ENCODE data around the gene CFAP92. TPM values are rescaled to one million over a fixed set of nuclear protein-coding genes. Genes with fewer than 3 reads are reported as not detected.

CFAP92 gene
- total RNA-seq, 1 donor from 2014 or later, result not detected

GRCh38 chr3:128911911-128912310 is 82.0 kb downstream of the CFAP92 start:
- Mint-ChIP-seq H3K9me3 (no peaks in the 10 kb centered on the region), H3K36me3 (ENCODE audit: low read depth) (peaks cover 51% of the 10 kb centered on the region), H3K27me3 (no peaks in the 10 kb centered on the region), H3K4me3 (no peak overlapping the region), H3K27ac (no peak overlapping the region), H3K4me1 (no peaks in the 10 kb centered on the region)
- intact Hi-C loops (cut with micrococcal nuclease), result no loop called here
- no peak for DNase-seq

- Mint-ChIP-seq H3K27ac (no peak overlapping the region), H3K36me3 (ENCODE audit: low read depth) (peaks cover 50% of the 10 kb centered on the region), H3K4me3 (no peak overlapping the region), H3K9me3 (no peaks in the 10 kb centered on the region), H3K4me1 (no peaks in the 10 kb centered on the region), H3K27me3 (no peaks in the 10 kb centered on the region)
- intact Hi-C loops (cut with micrococcal nuclease), result no loop called here
- no peak for DNase-seq
Measured at GRCh38 chr3:128910006-128910405, 83.9 kb downstream of the CFAP92 start.

- no peak overlapping the region for H3K27ac Mint-ChIP-seq
- no peaks in the 10 kb centered on the region for H3K4me1 Mint-ChIP-seq
- H3K9me3 Mint-ChIP-seq, result no peaks in the 10 kb centered on the region
- no peak overlapping the region for H3K4me3 Mint-ChIP-seq
- H3K27me3 Mint-ChIP-seq, result no peaks in the 10 kb centered on the region
- intact Hi-C loops (cut with micrococcal nuclease), result no loop called here
- no peak for DNase-seq
- peaks cover 54% of the 10 kb centered on the region for H3K36me3 Mint-ChIP-seq (ENCODE audit: low read depth)
Measured at GRCh38 chr3:128908951-128909350, 84.9 kb downstream of the CFAP92 start.

GRCh38 chr3:128907706-128908445 is 86.0 kb downstream of the CFAP92 start:
- no peak overlapping the region for H3K27ac Mint-ChIP-seq
- no peaks in the 10 kb centered on the region for H3K9me3 Mint-ChIP-seq
- no peaks in the 10 kb centered on the region for H3K4me1 Mint-ChIP-seq
- DNase-seq, result no peak
- H3K27me3 Mint-ChIP-seq, result no peaks in the 10 kb centered on the region
- peaks cover 51% of the 10 kb centered on the region for H3K36me3 Mint-ChIP-seq (ENCODE audit: low read depth)
- intact Hi-C loops (cut with micrococcal nuclease), result no loop called here
- no peak overlapping the region for H3K4me3 Mint-ChIP-seq

DNA sequence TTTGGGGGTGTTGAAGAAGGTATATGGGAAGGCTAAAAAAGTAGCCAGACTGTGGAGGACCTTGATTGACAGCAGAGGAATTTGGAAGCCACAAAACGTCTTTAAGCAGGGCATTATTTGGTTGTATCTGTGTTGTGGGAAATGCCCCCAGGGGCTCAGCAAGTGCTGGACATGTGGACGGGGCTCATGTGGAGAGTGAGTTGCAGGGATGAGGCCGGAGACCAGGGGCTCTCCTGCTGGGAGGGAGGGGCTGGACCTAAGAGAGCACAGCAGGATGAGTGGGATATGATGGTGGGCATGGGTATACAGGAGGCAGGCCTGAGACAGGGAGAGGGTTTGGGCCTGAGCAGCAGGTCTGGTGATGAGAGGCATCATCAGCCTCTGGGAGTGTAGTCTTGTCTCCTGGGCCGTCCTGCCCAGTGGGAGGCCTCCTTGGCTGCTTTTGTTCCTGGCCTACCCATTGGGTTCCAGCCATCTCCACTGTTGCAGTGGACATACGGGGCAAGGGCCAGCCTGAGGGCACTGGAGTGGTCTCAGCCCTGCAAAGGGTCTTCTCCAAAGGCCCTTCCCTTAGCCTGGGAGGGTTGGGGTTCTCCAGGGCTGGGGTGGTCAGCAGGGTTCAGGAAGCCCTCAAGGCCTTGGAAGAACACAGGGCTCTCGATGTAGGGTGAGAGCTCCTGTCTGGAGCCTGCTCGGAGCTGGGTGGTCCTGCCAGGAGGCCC is 86.9 kb downstream of the CFAP92 start:
- Mint-ChIP-seq H3K9me3 (no peaks in the 10 kb centered on the region), H3K27ac (no peak overlapping the region), H3K4me1 (no peaks in the 10 kb centered on the region), H3K36me3 (ENCODE audit: low read depth) (peaks cover 49% of the 10 kb centered on the region), H3K27me3 (no peaks in the 10 kb centered on the region), H3K4me3 (no peak overlapping the region)
- no peak for DNase-seq
- intact Hi-C loops (cut with micrococcal nuclease), result no loop called here

GRCh38 chr3:128906031-128906803 is 87.7 kb downstream of the CFAP92 start:
- Mint-ChIP-seq H3K27ac (no peak overlapping the region), H3K4me3 (no peak overlapping the region), H3K9me3 (no peaks in the 10 kb centered on the region), H3K4me1 (no peaks in the 10 kb centered on the region), H3K36me3 (ENCODE audit: low read depth) (peaks cover 50% of the 10 kb centered on the region), H3K27me3 (no peaks in the 10 kb centered on the region)
- no peak for DNase-seq
- intact Hi-C loops (cut with micrococcal nuclease), result no loop called here

- DNase-seq, result no peak
- peaks cover 63% of the 10 kb centered on the region for H3K36me3 Mint-ChIP-seq (ENCODE audit: low read depth)
- no peaks in the 10 kb centered on the region for H3K4me1 Mint-ChIP-seq
- no peaks in the 10 kb centered on the region for H3K9me3 Mint-ChIP-seq
- H3K27ac Mint-ChIP-seq, result no peak overlapping the region
- no peak overlapping the region for H3K4me3 Mint-ChIP-seq
- intact Hi-C loops (cut with micrococcal nuclease), result no loop called here
- H3K27me3 Mint-ChIP-seq, result no peaks in the 10 kb centered on the region
Measured at GRCh38 chr3:128903501-128903900, 90.4 kb downstream of the CFAP92 start.

- Mint-ChIP-seq H3K36me3 (ENCODE audit: low read depth) (peaks cover 67% of the 10 kb centered on the region), H3K9me3 (no peaks in the 10 kb centered on the region), H3K4me1 (peaks cover under 1% of the 10 kb centered on the region), H3K27ac (no peak overlapping the region), H3K4me3 (no peak overlapping the region), H3K27me3 (no peaks in the 10 kb centered on the region)
- DNase-seq, result no peak
- intact Hi-C loops (cut with micrococcal nuclease), result no loop called here
Measured at GRCh38 chr3:128902426-128902825, 91.5 kb downstream of the CFAP92 start.

DNA sequence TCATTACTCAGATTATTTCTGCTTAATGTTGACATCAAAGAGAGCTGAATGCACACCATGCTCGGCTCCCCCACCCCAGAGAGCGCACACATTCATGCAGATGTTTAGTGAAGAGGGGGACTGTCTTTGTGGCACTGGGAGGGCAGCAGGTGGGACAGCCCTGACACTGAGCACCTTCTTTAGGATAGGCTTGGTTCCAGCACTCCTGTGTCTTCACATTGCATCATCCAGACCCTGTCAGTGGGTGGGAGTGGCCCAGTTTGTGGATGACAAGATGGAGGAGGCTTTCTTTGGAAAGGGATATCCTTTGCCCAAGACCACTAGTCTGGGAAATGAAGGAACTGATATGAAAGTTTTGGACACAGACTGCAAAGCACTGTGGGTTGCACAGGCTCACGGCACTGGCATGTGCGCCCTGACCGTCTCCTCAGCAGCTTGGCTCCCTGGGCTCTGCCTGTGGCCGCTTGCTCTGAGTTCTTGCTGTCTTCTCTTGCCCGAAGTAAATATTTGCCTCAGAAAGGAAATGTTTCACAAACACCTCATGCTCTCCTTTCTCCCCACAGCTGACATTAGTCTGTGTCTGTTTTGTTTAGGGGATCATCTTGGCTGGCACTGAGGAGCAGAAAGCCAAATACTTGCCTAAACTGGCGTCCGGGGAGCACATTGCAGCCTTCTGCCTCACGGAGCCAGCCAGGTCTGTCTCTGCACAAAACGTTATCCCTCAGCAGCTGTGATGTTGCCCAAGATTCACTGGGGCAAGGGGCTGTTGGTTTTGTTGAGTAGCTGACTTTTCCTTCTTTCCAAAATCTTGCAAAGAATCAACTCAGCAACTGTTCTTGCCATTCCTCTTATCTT is 97.8 kb downstream of the CFAP92 start:
- H3K27me3 Mint-ChIP-seq, result no peaks in the 10 kb centered on the region
- no peak overlapping the region for H3K27ac Mint-ChIP-seq
- intact Hi-C loops (cut with micrococcal nuclease), result no loop called here
- no peaks in the 10 kb centered on the region for H3K9me3 Mint-ChIP-seq
- peaks cover 5% of the 10 kb centered on the region for H3K4me1 Mint-ChIP-seq
- H3K36me3 Mint-ChIP-seq (ENCODE audit: low read depth), result peaks cover 58% of the 10 kb centered on the region
- no peak for DNase-seq
- no peak overlapping the region for H3K4me3 Mint-ChIP-seq

GRCh38 chr3:128889139-128889894 is 104.6 kb downstream of the CFAP92 start:
- Mint-ChIP-seq H3K4me1 (peaks cover 5% of the 10 kb centered on the region), H3K27ac (peak overlapping the region; percentile 30), H3K4me3 (no peak overlapping the region), H3K27me3 (no peaks in the 10 kb centered on the region), H3K36me3 (ENCODE audit: low read depth) (peaks cover 36% of the 10 kb centered on the region), H3K9me3 (no peaks in the 10 kb centered on the region)
- intact Hi-C loops (cut with micrococcal nuclease), result no loop called here
- DNase-seq, result no peak

DNA sequence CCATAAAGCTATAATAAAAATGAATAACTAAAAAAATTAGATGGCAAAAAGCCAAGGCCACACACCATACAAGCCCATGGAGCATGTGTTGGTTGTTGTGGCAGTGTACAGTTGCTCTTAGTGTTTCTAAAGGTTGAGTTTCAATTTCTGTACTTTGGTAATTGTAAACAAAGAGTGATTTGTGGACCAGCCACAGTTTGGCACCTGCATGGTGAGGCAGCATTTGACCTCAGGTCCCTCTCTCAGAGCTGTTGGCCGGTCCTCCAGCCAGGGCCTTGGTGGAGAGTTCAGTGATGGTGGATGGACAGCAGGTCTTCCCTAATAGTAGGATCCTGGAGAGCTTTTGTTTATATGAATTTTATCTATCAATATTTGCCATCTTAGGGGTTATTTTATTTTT is 108.9 kb downstream of the CFAP92 start:
- Mint-ChIP-seq H3K27ac (no peak overlapping the region), H3K36me3 (ENCODE audit: low read depth) (peaks cover 49% of the 10 kb centered on the region)

GRCh38 chr3:128882719-128883118 is 111.2 kb downstream of the CFAP92 start:
- no peak overlapping the region for H3K4me3 Mint-ChIP-seq
- DNase-seq, result no peak
- no peaks in the 10 kb centered on the region for H3K27me3 Mint-ChIP-seq
- peaks cover 48% of the 10 kb centered on the region for H3K4me1 Mint-ChIP-seq
- H3K9me3 Mint-ChIP-seq, result no peaks in the 10 kb centered on the region
- H3K36me3 Mint-ChIP-seq (ENCODE audit: low read depth), result peaks cover 48% of the 10 kb centered on the region
- no peak overlapping the region for H3K27ac Mint-ChIP-seq
- intact Hi-C loops (cut with micrococcal nuclease), result no loop called here

More for the DNA sequence above, 108.9 kb downstream of the CFAP92 start:
- no peak for DNase-seq
- no peaks in the 10 kb centered on the region for H3K9me3 Mint-ChIP-seq
- H3K4me3 Mint-ChIP-seq, result no peak overlapping the region
- intact Hi-C loops (cut with micrococcal nuclease), result no loop called here
- peaks cover 34% of the 10 kb centered on the region for H3K4me1 Mint-ChIP-seq
- no peaks in the 10 kb centered on the region for H3K27me3 Mint-ChIP-seq

GRCh38 chr3:128881576-128881975 is 112.3 kb downstream of the CFAP92 start:
- Mint-ChIP-seq H3K27me3 (no peaks in the 10 kb centered on the region), H3K4me3 (peak overlapping the region; percentile 61), H3K9me3 (no peaks in the 10 kb centered on the region), H3K4me1 (peaks cover 51% of the 10 kb centered on the region), H3K27ac (peak overlapping the region; percentile 67), H3K36me3 (ENCODE audit: low read depth) (peaks cover 43% of the 10 kb centered on the region)
- intact Hi-C loops (cut with micrococcal nuclease), result no loop called here
- DNase-seq, result no peak

Data from activated CD4-positive, alpha-beta T cell treated with anti-CD3 and anti-CD28 coated beads, Interleukin-2, amount 10 ng/mL, durations not matched to agents 24 days and 14 days (primary cell).